MCF 10A (cell line): ENCODE data around the gene BTG4. TPM values are rescaled to one million over a fixed set of nuclear protein-coding genes. Genes with fewer than 3 reads are reported as not detected.

Source experiments
- BruUV-seq: library from RNA; stranded (reverse); fragments of 400-500 nt; replicated peaks from 2 replicates; lab custom pipeline; 2021; lab: Mats Ljungman, UMichigan
- CTCF ChIA-PET: fragments of 300-600 bp; sonication (Branson Sonifier 250); formaldehyde crosslinking; extraction: SDS; loops from one replicate; lab custom pipeline; 2021; ENCODE audit warnings: antibody characterized with exemption, inconsistent platforms; lab: Yijun Ruan, JAX
- POLR2A ChIA-PET: fragments of 300-600, 350-650 bp; sonication (Branson Sonifier 250); formaldehyde crosslinking; extraction: SDS; loops from one replicate; lab custom pipeline; 2020; ENCODE audit warnings: antibody characterized with exemption, inconsistent platforms; lab: Yijun Ruan, JAX
- DNase-seq: peaks from one replicate; pipeline ENCODE4 v3.0.0-alpha.2; 2018; ENCODE audit not compliant: unreplicated experiment
- H3K27ac Mint-ChIP-seq: one replicate; pipeline ENCODE4 v1.8.0; 2022; ENCODE audit warnings: mild to moderate bottlenecking, low read depth, mixed read lengths; ENCODE audit not compliant: unreplicated experiment
- H3K27me3 Mint-ChIP-seq: one replicate; pipeline ENCODE4 v1.8.0; 2022; ENCODE audit warnings: mixed read lengths; ENCODE audit not compliant: insufficient read depth, unreplicated experiment
- H3K36me3 Mint-ChIP-seq: one replicate; pipeline ENCODE4 v1.8.0; 2022; ENCODE audit warnings: mild to moderate bottlenecking, moderate library complexity, mixed read lengths; ENCODE audit not compliant: insufficient read depth, unreplicated experiment
- H3K4me1 Mint-ChIP-seq: one replicate; pipeline ENCODE4 v1.8.0; 2022; ENCODE audit warnings: mixed read lengths; ENCODE audit not compliant: insufficient read depth, unreplicated experiment
- H3K4me3 Mint-ChIP-seq: one replicate; pipeline ENCODE4 v1.8.0; 2022; ENCODE audit warnings: mild to moderate bottlenecking, moderate library complexity, mixed read lengths; ENCODE audit not compliant: unreplicated experiment
- H3K9me3 Mint-ChIP-seq: one replicate; pipeline ENCODE4 v1.8.0; 2022; ENCODE audit warnings: mixed read lengths; ENCODE audit not compliant: unreplicated experiment
- CTCF ChIP-seq: fragments of 200-600 bp; IDR thresholded peaks from one replicate; pipeline ENCODE4 v1.8.0; 2022; ENCODE audit warnings: antibody characterized with exemption, mild to moderate bottlenecking; ENCODE audit not compliant: unreplicated experiment
- intact Hi-C: fragments of 100-400 bp; cut with micrococcal nuclease; formaldehyde crosslinking; loops from 2 replicates; pipeline ENCODE4 v1.14.1; 2022
- total RNA-seq: library from RNA; stranded (reverse); gene quantifications from 2 replicates; pipeline ENCODE4 v1.2.3, GENCODE V29; 2022

Gene BTG4
- total RNA-seq, 1 experiment from 2014 or later = not detected

GRCh38 chr11:111462329-111462728 is 49.9 kb downstream of the BTG4 start:
- intact Hi-C loops = no loop called here

DNA sequence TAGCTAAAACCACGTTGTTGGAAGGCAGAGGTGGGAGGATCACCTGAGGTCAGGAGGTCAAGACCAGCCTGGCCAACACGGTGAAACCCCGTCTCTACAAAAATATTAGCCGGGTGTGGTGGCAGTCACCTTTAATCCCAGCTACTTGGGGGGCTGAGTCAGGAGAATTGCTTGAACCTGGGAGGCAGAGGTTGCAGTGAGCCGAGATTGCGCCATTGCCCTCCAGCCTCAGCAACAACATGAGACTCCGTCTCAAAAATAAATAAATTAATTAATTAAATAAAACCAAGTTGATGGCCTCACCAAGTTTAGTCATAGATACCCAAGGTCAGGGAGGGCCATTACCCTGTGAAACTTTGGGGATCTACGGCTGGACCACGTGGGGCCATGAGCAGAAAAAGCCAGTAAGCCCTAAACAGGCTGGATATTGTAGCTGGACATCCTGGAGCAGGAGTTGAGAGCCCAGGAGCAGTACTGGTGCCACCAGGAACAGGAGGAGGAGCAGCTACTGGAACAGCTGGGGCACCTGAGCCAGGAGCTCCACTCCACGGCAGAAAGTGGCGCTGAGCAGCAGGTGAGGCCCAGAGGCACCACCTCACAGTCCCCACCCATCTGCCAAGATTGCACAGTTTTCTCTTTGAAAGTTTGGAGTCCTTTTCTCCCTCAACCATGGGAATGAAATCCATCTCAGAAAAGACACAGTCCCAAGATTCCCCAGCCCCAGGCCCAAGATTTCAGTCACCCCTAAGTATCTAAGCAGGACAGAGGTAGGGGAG is 50.5 kb downstream of the BTG4 start:
- Mint-ChIP-seq H3K36me3 (no peaks in the 10 kb centered on the region), H3K27ac (no peak overlapping the region), H3K9me3 (no peaks in the 10 kb centered on the region), H3K27me3 (no peaks in the 10 kb centered on the region), H3K4me1 (peaks cover 10% of the 10 kb centered on the region), H3K4me3 (no peak overlapping the region)
- BruUV-seq = no TSS peak
- no peak for TF ChIP-seq CTCF
- ChIA-PET POLR2A (interaction anchor here (1.0 kb wide), 1 partner anchor 14 kb away, joined by 3 read pairs; no protein-coding TSS in a partner anchor), CTCF (interaction anchor here (1.7 kb wide), 1 partner anchor 18 kb away, joined by 4 read pairs; no protein-coding TSS in a partner anchor)
- DNase-seq = no peak
- intact Hi-C loops = no loop called here

More at GRCh38 chr11:111462329-111462728, 49.9 kb downstream of the BTG4 start:
- peaks cover 10% of the 10 kb centered on the region for H3K4me1 Mint-ChIP-seq
- no peaks in the 10 kb centered on the region for H3K9me3 Mint-ChIP-seq
- DNase-seq = no peak
- H3K4me3 Mint-ChIP-seq = no peak overlapping the region
- H3K27ac Mint-ChIP-seq = no peak overlapping the region
- TF ChIP-seq CTCF = no peak
- CTCF ChIA-PET = no interaction called here
- BruUV-seq = no TSS peak
- no peaks in the 10 kb centered on the region for H3K36me3 Mint-ChIP-seq
- POLR2A ChIA-PET = interaction anchor here (1.0 kb wide), 1 partner anchor 13 kb away, joined by 3 read pairs; no protein-coding TSS in a partner anchor
- H3K27me3 Mint-ChIP-seq = no peaks in the 10 kb centered on the region

GRCh38 chr11:111460856-111461255 is 51.3 kb downstream of the BTG4 start:
- Mint-ChIP-seq H3K27me3 (no peaks in the 10 kb centered on the region), H3K9me3 (no peaks in the 10 kb centered on the region), H3K27ac (no peak overlapping the region), H3K36me3 (no peaks in the 10 kb centered on the region), H3K4me3 (no peak overlapping the region), H3K4me1 (peaks cover 10% of the 10 kb centered on the region)
- DNase-seq = no peak
- TF ChIP-seq CTCF = no peak
- ChIA-PET POLR2A (interaction anchor here (1.4 kb wide), 1 partner anchor 305 kb away, joined by 4 read pairs; the partner anchor contains the start of gene PPP2R1B), CTCF (interaction anchor here (0.5 to 1.7 kb wide), 3 partner anchors 18 to 820 kb away, joined by 3 to 4 read pairs (median 3); no protein-coding TSS in a partner anchor)
- BruUV-seq = no TSS peak
- intact Hi-C loops = no loop called here

GRCh38 chr11:111460340-111460739 is 51.8 kb downstream of the BTG4 start:
- intact Hi-C loops = no loop called here
- no peaks in the 10 kb centered on the region for H3K27me3 Mint-ChIP-seq
- H3K27ac Mint-ChIP-seq = no peak overlapping the region
- H3K4me3 Mint-ChIP-seq = no peak overlapping the region
- ChIA-PET CTCF (interaction anchor here (0.5 to 1.7 kb wide), 3 partner anchors 19 to 820 kb away, joined by 3 to 4 read pairs (median 3); no protein-coding TSS in a partner anchor), POLR2A (interaction anchor here (0.6 to 1.4 kb wide), 3 partner anchors 41 to 700 kb away, joined by 3 to 4 read pairs (median 3); partner anchors contain the start of gene PPP2R1B)
- no peaks in the 10 kb centered on the region for H3K9me3 Mint-ChIP-seq
- no peak for TF ChIP-seq CTCF
- H3K4me1 Mint-ChIP-seq = peaks cover 8% of the 10 kb centered on the region
- no TSS peak for BruUV-seq
- H3K36me3 Mint-ChIP-seq = no peaks in the 10 kb centered on the region
- DNase-seq = no peak
